G401.6 (cell line): ENCODE measurements around the gene DNAJC18.
"Not testable (repeated sequence)": the region's sequence is repeated elsewhere in the genome, so short reads cannot be mapped to it uniquely, and the experiment has no call there.

Source experiments
- FAIRE-seq: peaks from 2 replicates; lab custom pipeline; 2012; peaks lifted over from hg19 to GRCh38; lab: Jason Lieb, UNC

Gene DNAJC18

GRCh38 chr5:139460455-139460854 is 21.1 kb upstream of the DNAJC18 start:
- no peak for FAIRE-seq

GRCh38 chr5:139459451-139459934 is 20.2 kb upstream of the DNAJC18 start:
- FAIRE-seq = no peak

GRCh38 chr5:139458580-139459407 is 19.5 kb upstream of the DNAJC18 start:
- FAIRE-seq = no peak

GRCh38 chr5:139457653-139458306 is 18.5 kb upstream of the DNAJC18 start:
- no peak for FAIRE-seq

- no peak for FAIRE-seq
These were observed 17.9 kb upstream of the DNAJC18 start for GRCh38 chr5:139457241-139457640.

GRCh38 chr5:139456776-139457175 is 17.5 kb upstream of the DNAJC18 start:
- FAIRE-seq = no peak

- no peak for FAIRE-seq
These were observed 15.4 kb upstream of the DNAJC18 start for GRCh38 chr5:139454568-139455290.

GRCh38 chr5:139453683-139454567 is 14.6 kb upstream of the DNAJC18 start:
- FAIRE-seq = no peak

- no peak for FAIRE-seq
These were observed 12.7 kb upstream of the DNAJC18 start for GRCh38 chr5:139451878-139452660.

GRCh38 chr5:139451176-139451575 is 11.9 kb upstream of the DNAJC18 start:
- FAIRE-seq = no peak

- no peak for FAIRE-seq
These were observed 7.8 kb upstream of the DNAJC18 start for GRCh38 chr5:139446956-139447779.

- FAIRE-seq = no peak
These were observed 6.2 kb upstream of the DNAJC18 start for GRCh38 chr5:139445325-139446170.

GRCh38 chr5:139443831-139444453 is 4.6 kb upstream of the DNAJC18 start:
- no peak for FAIRE-seq

- not testable (repeated sequence) for FAIRE-seq
These were observed 1.1 kb upstream of the DNAJC18 start for GRCh38 chr5:139440416-139440815.

GRCh38 chr5:139438707-139439012 is 665 bp downstream of the DNAJC18 start:
- FAIRE-seq = no peak

GRCh38 chr5:139435676-139436075 is 3.6 kb downstream of the DNAJC18 start:
- FAIRE-seq = no peak

- no peak for FAIRE-seq
These were observed 7.6 kb downstream of the DNAJC18 start for GRCh38 chr5:139431706-139432105.

GRCh38 chr5:139430015-139430414 is 9.3 kb downstream of the DNAJC18 start:
- FAIRE-seq = no peak
